ENCODE measurements around the gene MED8.

DNA sequence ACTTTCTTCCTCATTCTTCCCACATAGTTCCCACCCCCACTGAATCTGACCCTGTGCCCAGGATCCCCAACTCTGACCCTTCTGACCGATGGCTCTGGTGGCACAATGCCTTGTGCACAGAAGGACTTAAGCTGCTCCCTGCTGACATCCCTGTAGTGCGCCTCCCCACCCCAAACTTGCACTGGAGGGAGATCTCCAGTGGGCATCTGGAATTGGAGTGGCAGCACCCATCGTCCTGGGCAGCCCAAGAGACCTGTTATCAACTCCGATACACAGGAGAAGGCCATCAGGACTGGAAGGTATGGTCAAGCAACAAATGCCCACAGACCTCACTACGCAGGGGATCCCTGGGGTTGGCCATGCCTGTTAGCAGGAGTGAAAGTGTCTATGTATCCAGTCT, 43.0 kb downstream of the MED8 start:
- TF ChIP-seq, protein P1, sequence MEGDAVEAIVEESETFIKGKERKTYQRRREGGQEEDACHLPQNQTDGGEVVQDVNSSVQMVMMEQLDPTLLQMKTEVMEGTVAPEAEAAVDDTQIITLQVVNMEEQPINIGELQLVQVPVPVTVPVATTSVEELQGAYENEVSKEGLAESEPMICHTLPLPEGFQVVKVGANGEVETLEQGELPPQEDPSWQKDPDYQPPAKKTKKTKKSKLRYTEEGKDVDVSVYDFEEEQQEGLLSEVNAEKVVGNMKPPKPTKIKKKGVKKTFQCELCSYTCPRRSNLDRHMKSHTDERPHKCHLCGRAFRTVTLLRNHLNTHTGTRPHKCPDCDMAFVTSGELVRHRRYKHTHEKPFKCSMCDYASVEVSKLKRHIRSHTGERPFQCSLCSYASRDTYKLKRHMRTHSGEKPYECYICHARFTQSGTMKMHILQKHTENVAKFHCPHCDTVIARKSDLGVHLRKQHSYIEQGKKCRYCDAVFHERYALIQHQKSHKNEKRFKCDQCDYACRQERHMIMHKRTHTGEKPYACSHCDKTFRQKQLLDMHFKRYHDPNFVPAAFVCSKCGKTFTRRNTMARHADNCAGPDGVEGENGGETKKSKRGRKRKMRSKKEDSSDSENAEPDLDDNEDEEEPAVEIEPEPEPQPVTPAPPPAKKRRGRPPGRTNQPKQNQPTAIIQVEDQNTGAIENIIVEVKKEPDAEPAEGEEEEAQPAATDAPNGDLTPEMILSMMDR (conservative IDR thresholded peaks at IDR 0.05; ENCODE audit: low read depth, low read length) = no peak
- no peak for TF ChIP-seq EZH2 (IDR thresholded peaks at IDR 0.05; ENCODE audit: borderline replicate concordance, low read depth, low read length, poor library complexity, severe bottlenecking)

Measured in A673 (cell line).